Hepatocyte (in vitro differentiated cells): ENCODE results near the gene TNFRSF13B.

ENCODE experiments used
- EZH2 ChIP-seq: fragments of 200-600 bp; sonication (generic); IDR thresholded peaks from 2 replicates; pipeline ENCODE4 v1.6.1; 2016; ENCODE audit warnings: antibody characterized with exemption, mild to moderate bottlenecking, borderline replicate concordance
- TF ChIP-seq, protein P1 (sequence below): fragments of 200-600 bp; sonication (generic); IDR thresholded peaks from 2 replicates; pipeline ENCODE4 v1.5.1; 2016; ENCODE audit warnings: antibody characterized with exemption, mild to moderate bottlenecking; ENCODE audit not compliant: poor library complexity

DNA sequence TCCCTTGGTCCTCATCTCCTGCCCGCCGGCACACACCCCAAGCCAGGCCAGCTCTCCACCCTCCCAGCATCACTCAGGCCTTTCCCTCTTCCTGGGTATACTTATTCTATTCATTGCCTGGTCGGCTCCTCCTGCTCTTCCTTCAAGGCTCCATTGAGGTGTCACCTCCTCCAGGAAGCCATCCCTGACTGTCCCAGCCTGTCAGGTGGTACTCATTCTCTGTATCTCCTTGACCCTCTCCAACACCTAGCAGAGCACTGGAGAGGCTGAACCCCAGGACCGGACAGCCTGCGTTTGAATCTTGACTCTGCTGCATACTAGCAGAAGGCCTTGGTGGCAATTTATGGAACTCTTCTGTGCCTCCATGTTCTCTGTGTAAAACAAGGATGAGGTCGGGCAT lies 428 bp upstream of the TNFRSF13B start:
- no peak for TF ChIP-seq EZH2
- TF ChIP-seq, protein P1, sequence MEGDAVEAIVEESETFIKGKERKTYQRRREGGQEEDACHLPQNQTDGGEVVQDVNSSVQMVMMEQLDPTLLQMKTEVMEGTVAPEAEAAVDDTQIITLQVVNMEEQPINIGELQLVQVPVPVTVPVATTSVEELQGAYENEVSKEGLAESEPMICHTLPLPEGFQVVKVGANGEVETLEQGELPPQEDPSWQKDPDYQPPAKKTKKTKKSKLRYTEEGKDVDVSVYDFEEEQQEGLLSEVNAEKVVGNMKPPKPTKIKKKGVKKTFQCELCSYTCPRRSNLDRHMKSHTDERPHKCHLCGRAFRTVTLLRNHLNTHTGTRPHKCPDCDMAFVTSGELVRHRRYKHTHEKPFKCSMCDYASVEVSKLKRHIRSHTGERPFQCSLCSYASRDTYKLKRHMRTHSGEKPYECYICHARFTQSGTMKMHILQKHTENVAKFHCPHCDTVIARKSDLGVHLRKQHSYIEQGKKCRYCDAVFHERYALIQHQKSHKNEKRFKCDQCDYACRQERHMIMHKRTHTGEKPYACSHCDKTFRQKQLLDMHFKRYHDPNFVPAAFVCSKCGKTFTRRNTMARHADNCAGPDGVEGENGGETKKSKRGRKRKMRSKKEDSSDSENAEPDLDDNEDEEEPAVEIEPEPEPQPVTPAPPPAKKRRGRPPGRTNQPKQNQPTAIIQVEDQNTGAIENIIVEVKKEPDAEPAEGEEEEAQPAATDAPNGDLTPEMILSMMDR: no peak
